Measurements from ENCODE around the gene AGAP2. TPM values are rescaled to one million over a fixed set of nuclear protein-coding genes. Genes with fewer than 3 reads are reported as not detected.
"Not testable (repeated sequence)": the region's sequence is repeated elsewhere in the genome, so short reads cannot be mapped to it uniquely, and the experiment has no call there.

Gene AGAP2
- total and polyA plus RNA-seq, 5 donors from 2014 or later: 4.4 to 60.3 (median 6.1) TPM

- not testable (repeated sequence) for H3K27me3 Mint-ChIP-seq
Observed at GRCh38 chr12:57774634-57775033, 36.1 kb upstream of the AGAP2 start.

GRCh38 chr12:57772429-57773322 is 34.1 kb upstream of the AGAP2 start, which contains the start of gene EEF1AKMT3:
Gene EEF1AKMT3 (plus strand): TSS chr12:57772614. CDS start chr12:57772725, 111 bp downstream.
- Mint-ChIP-seq H3K9me3 (no peaks in the 10 kb centered on the region), H3K36me3 (peaks cover 13% of the 10 kb centered on the region), H3K4me1 (peaks cover 0 to 20% (median 9%) of the 10 kb centered on the region in 4 donors), H3K27me3 (peaks cover 5% of the 10 kb centered on the region), H3K4me3 (peak within 1 kb of the TSS; percentile 93 to 97 (median 94)), H3K27ac (peak within 1 kb of the TSS; percentile 92 to 99 (median 98))
- H3K4me1 ChIP-seq (ENCODE audit: control insufficient read depth, insufficient read depth, low read length, poor library complexity, severe bottlenecking): peaks cover 19% of the 10 kb centered on the region
- peak within 1 kb of the TSS; percentile 86 for H3K27ac ChIP-seq (ENCODE audit: insufficient read depth, low read length, poor library complexity, severe bottlenecking)
- no peaks in the 10 kb centered on the region for H3K9me3 ChIP-seq (ENCODE audit: control insufficient read depth in 2 of 2, low read length in 2 of 2)
- ATAC-seq (ENCODE audit: low read depth in 2 of 2) (no peak), DNase-seq (peak in 2 of 3 donors; percentile 17 to 27)
- no peaks in the 10 kb centered on the region for H3K27me3 ChIP-seq (ENCODE audit: control insufficient read depth, insufficient read depth, low read length)
- H3K36me3 ChIP-seq (ENCODE audit: control insufficient read depth, insufficient read depth, low read length): no peaks in the 10 kb centered on the region
- peak within 1 kb of the TSS; percentile 83 for H3K4me3 ChIP-seq (ENCODE audit: low read depth, low read length)

More at GRCh38 chr12:57774634-57775033, 36.1 kb upstream of the AGAP2 start:
- H3K4me3 ChIP-seq (ENCODE audit: low read depth, low read length); H3K9me3 ChIP-seq (ENCODE audit: control insufficient read depth in 2 of 2, low read length in 2 of 2); DNase-seq; H3K36me3 ChIP-seq (ENCODE audit: control insufficient read depth, insufficient read depth, low read length); H3K9me3 Mint-ChIP-seq; H3K27me3 ChIP-seq (ENCODE audit: control insufficient read depth, insufficient read depth, low read length); ATAC-seq (ENCODE audit: low read depth in 2 of 2); H3K36me3 Mint-ChIP-seq; H3K27ac ChIP-seq (ENCODE audit: insufficient read depth, low read length, poor library complexity, severe bottlenecking): not testable (repeated sequence)
- peaks cover 19% of the 10 kb centered on the region for H3K4me1 ChIP-seq (ENCODE audit: control insufficient read depth, insufficient read depth, low read length, poor library complexity, severe bottlenecking)
- H3K27ac Mint-ChIP-seq: peak overlapping the region in 1 of 3 donors; percentile 14
- H3K4me1 Mint-ChIP-seq: peaks cover 0 to 23% (median 11%) of the 10 kb centered on the region in 4 donors
- peak overlapping the region in 3 of 4 donors; percentile 22 to 95 (median 88) for H3K4me3 Mint-ChIP-seq

- H3K9me3 ChIP-seq (ENCODE audit: control insufficient read depth in 2 of 2, low read length in 2 of 2): no peaks in the 10 kb centered on the region
- H3K4me1 ChIP-seq (ENCODE audit: control insufficient read depth, insufficient read depth, low read length, poor library complexity, severe bottlenecking): peaks cover 19% of the 10 kb centered on the region
- H3K27me3 ChIP-seq (ENCODE audit: control insufficient read depth, insufficient read depth, low read length): peaks cover 2% of the 10 kb centered on the region
- DNase-seq (peak; percentile 84 to 96 (median 86)), ATAC-seq (ENCODE audit: low read depth in 2 of 2) (peak; percentile 88 to 93)
- Mint-ChIP-seq H3K27ac (peak within 1 kb of the TSS; percentile 92 to 99 (median 98)), H3K4me3 (peak within 1 kb of the TSS; percentile 93 to 97 (median 94)), H3K9me3 (no peaks in the 10 kb centered on the region), H3K4me1 (peaks cover 0 to 20% (median 8%) of the 10 kb centered on the region in 4 donors), H3K27me3 (peaks cover 7% of the 10 kb centered on the region), H3K36me3 (peaks cover 13% of the 10 kb centered on the region)
- peak within 1 kb of the TSS; percentile 83 for H3K4me3 ChIP-seq (ENCODE audit: low read depth, low read length)
- peak within 1 kb of the TSS; percentile 86 for H3K27ac ChIP-seq (ENCODE audit: insufficient read depth, low read length, poor library complexity, severe bottlenecking)
- H3K36me3 ChIP-seq (ENCODE audit: control insufficient read depth, insufficient read depth, low read length): no peaks in the 10 kb centered on the region
Observed at GRCh38 chr12:57771873-57772428, 33.4 kb upstream of the AGAP2 start, which contains the start of gene METTL1. Gene METTL1 (minus strand): TSS chr12:57772105. CDS start chr12:57772083, 22 bp downstream.

- ATAC-seq (ENCODE audit: low read depth in 2 of 2): peak in 1 of 2 donors; percentile 37
- DNase-seq: peak in 2 of 3 donors; percentile 75 to 89
- Mint-ChIP-seq H3K4me1 (peaks cover 3 to 26% (median 11%) of the 10 kb centered on the region in 4 donors), H3K36me3 (peaks cover 13% of the 10 kb centered on the region), H3K27ac (peak overlapping the region; percentile 92 to 99 (median 98)), H3K9me3 (no peaks in the 10 kb centered on the region), H3K27me3 (peaks cover 12% of the 10 kb centered on the region), H3K4me3 (peak overlapping the region; percentile 93 to 97 (median 94))
- H3K36me3 ChIP-seq (ENCODE audit: control insufficient read depth, insufficient read depth, low read length): no peaks in the 10 kb centered on the region
- H3K4me3 ChIP-seq (ENCODE audit: low read depth, low read length): peak overlapping the region; percentile 76
- peaks cover 24% of the 10 kb centered on the region for H3K4me1 ChIP-seq (ENCODE audit: control insufficient read depth, insufficient read depth, low read length, poor library complexity, severe bottlenecking)
- peaks cover 8% of the 10 kb centered on the region for H3K27me3 ChIP-seq (ENCODE audit: control insufficient read depth, insufficient read depth, low read length)
- H3K9me3 ChIP-seq (ENCODE audit: control insufficient read depth in 2 of 2, low read length in 2 of 2): no peaks in the 10 kb centered on the region
- peak overlapping the region; percentile 86 for H3K27ac ChIP-seq (ENCODE audit: insufficient read depth, low read length, poor library complexity, severe bottlenecking)
Observed at GRCh38 chr12:57771236-57771872, 32.8 kb upstream of the AGAP2 start.

GRCh38 chr12:57770734-57771133 is 32.2 kb upstream of the AGAP2 start:
- peak overlapping the region in 1 of 3 donors; percentile 98 for H3K27ac Mint-ChIP-seq
- no peaks in the 10 kb centered on the region for H3K9me3 Mint-ChIP-seq
- DNase-seq (no peak), ATAC-seq (ENCODE audit: low read depth in 2 of 2) (no peak)
- Histone ChIP-seq H3K4me3 (ENCODE audit: low read depth, low read length) (no peak overlapping the region), H3K4me1 (ENCODE audit: control insufficient read depth, insufficient read depth, low read length, poor library complexity, severe bottlenecking) (peaks cover 30% of the 10 kb centered on the region), H3K9me3 (ENCODE audit: control insufficient read depth in 2 of 2, low read length in 2 of 2) (no peaks in the 10 kb centered on the region), H3K27me3 (ENCODE audit: control insufficient read depth, insufficient read depth, low read length) (peaks cover 12% of the 10 kb centered on the region), H3K27ac (ENCODE audit: insufficient read depth, low read length, poor library complexity, severe bottlenecking) (no peak overlapping the region), H3K36me3 (ENCODE audit: control insufficient read depth, insufficient read depth, low read length) (no peaks in the 10 kb centered on the region)
- peaks cover 16% of the 10 kb centered on the region for H3K27me3 Mint-ChIP-seq
- H3K4me3 Mint-ChIP-seq: peak overlapping the region; percentile 33 to 95 (median 70)
- peaks cover 5 to 27% (median 13%) of the 10 kb centered on the region in 4 donors for H3K4me1 Mint-ChIP-seq
- H3K36me3 Mint-ChIP-seq: peaks cover 13% of the 10 kb centered on the region

GRCh38 chr12:57769594-57769993 is 31.1 kb upstream of the AGAP2 start:
- Histone ChIP-seq H3K27me3 (ENCODE audit: control insufficient read depth, insufficient read depth, low read length) (peaks cover 12% of the 10 kb centered on the region), H3K9me3 (ENCODE audit: control insufficient read depth in 2 of 2, low read length in 2 of 2) (no peaks in the 10 kb centered on the region), H3K4me1 (ENCODE audit: control insufficient read depth, insufficient read depth, low read length, poor library complexity, severe bottlenecking) (peaks cover 42% of the 10 kb centered on the region), H3K4me3 (ENCODE audit: low read depth, low read length) (no peak overlapping the region), H3K36me3 (ENCODE audit: control insufficient read depth, insufficient read depth, low read length) (no peaks in the 10 kb centered on the region), H3K27ac (ENCODE audit: insufficient read depth, low read length, poor library complexity, severe bottlenecking) (no peak overlapping the region)
- DNase-seq: no peak
- no peak overlapping the region for H3K27ac Mint-ChIP-seq
- peaks cover 23% of the 10 kb centered on the region for H3K27me3 Mint-ChIP-seq
- H3K4me1 Mint-ChIP-seq: peaks cover 5 to 38% (median 15%) of the 10 kb centered on the region in 4 donors
- peaks cover 13% of the 10 kb centered on the region for H3K36me3 Mint-ChIP-seq
- no peaks in the 10 kb centered on the region for H3K9me3 Mint-ChIP-seq
- H3K4me3 Mint-ChIP-seq: peak overlapping the region; percentile 15 to 95 (median 64)
- no peak for ATAC-seq (ENCODE audit: low read depth in 2 of 2)

- peaks cover 22% of the 10 kb centered on the region for H3K27me3 ChIP-seq (ENCODE audit: control insufficient read depth, insufficient read depth, low read length)
- H3K4me3 Mint-ChIP-seq: peak overlapping the region in 2 of 4 donors; percentile 43 to 95
- no peak overlapping the region for H3K4me3 ChIP-seq (ENCODE audit: low read depth, low read length)
- no peaks in the 10 kb centered on the region for H3K36me3 ChIP-seq (ENCODE audit: control insufficient read depth, insufficient read depth, low read length)
- peaks cover 5 to 45% (median 23%) of the 10 kb centered on the region in 4 donors for H3K4me1 Mint-ChIP-seq
- peaks cover 13% of the 10 kb centered on the region for H3K36me3 Mint-ChIP-seq
- peaks cover 34% of the 10 kb centered on the region for H3K27me3 Mint-ChIP-seq
- no peak overlapping the region for H3K27ac ChIP-seq (ENCODE audit: insufficient read depth, low read length, poor library complexity, severe bottlenecking)
- H3K9me3 ChIP-seq (ENCODE audit: control insufficient read depth in 2 of 2, low read length in 2 of 2): no peaks in the 10 kb centered on the region
- H3K27ac Mint-ChIP-seq: no peak overlapping the region
- H3K9me3 Mint-ChIP-seq: no peaks in the 10 kb centered on the region
- H3K4me1 ChIP-seq (ENCODE audit: control insufficient read depth, insufficient read depth, low read length, poor library complexity, severe bottlenecking): peaks cover 42% of the 10 kb centered on the region
- ATAC-seq (ENCODE audit: low read depth in 2 of 2): no peak
- no peak for DNase-seq
Observed at GRCh38 chr12:57767876-57768275, 29.3 kb upstream of the AGAP2 start.

All from CD4-positive, CD25-positive, alpha-beta regulatory T cell (primary cell).